IPS-18a (cell line): ENCODE data around the gene TMEM86A.
"Not testable (repeated sequence)": the region's sequence is repeated elsewhere in the genome, so short reads cannot be mapped to it uniquely, and the experiment has no call there.

Experiments used
- H3K27ac ChIP-seq: one replicate; pipeline ENCODE4 v1.5.1; 2013; ENCODE audit warnings: low read length
- H3K27me3 ChIP-seq: one replicate; pipeline ENCODE4 v1.6.1; 2013; ENCODE audit warnings: mild to moderate bottlenecking, low read length; ENCODE audit not compliant: control insufficient read depth, insufficient read depth
- H3K36me3 ChIP-seq: one replicate; pipeline ENCODE4 v1.6.1; 2013; ENCODE audit warnings: low read depth, low read length; ENCODE audit not compliant: control insufficient read depth
- H3K4me1 ChIP-seq: one replicate; pipeline ENCODE4 v1.6.1; 2013; ENCODE audit warnings: low read depth, low read length; ENCODE audit not compliant: control insufficient read depth
- H3K4me3 ChIP-seq: one replicate; pipeline ENCODE4 v1.5.1; 2013; ENCODE audit warnings: low read length
- H3K9ac ChIP-seq: one replicate; pipeline ENCODE4 v1.6.1; 2013; ENCODE audit warnings: mild to moderate bottlenecking, low read length, moderate library complexity
- H3K9me3 ChIP-seq: one replicate; pipeline ENCODE4 v1.6.1; 2013; ENCODE audit warnings: low read depth, low read length; ENCODE audit not compliant: control insufficient read depth

Gene TMEM86A

GRCh38 chr11:18677560-18677959 is 21.0 kb upstream of the TMEM86A start:
- H3K27me3 ChIP-seq: no peaks in the 10 kb centered on the region
- H3K4me1 ChIP-seq: no peaks in the 10 kb centered on the region
- H3K27ac ChIP-seq: no peak overlapping the region
- H3K9ac ChIP-seq: no peak overlapping the region
- H3K9me3 ChIP-seq: no peaks in the 10 kb centered on the region
- H3K36me3 ChIP-seq: no peaks in the 10 kb centered on the region
- no peak overlapping the region for H3K4me3 ChIP-seq

GRCh38 chr11:18681949-18682348 is 16.6 kb upstream of the TMEM86A start:
- not testable (repeated sequence) for H3K36me3 ChIP-seq, H3K27me3 ChIP-seq, H3K9ac ChIP-seq, H3K4me3 ChIP-seq, H3K27ac ChIP-seq, H3K9me3 ChIP-seq, H3K4me1 ChIP-seq

- Histone ChIP-seq H3K4me1 (no peaks in the 10 kb centered on the region), H3K9me3 (no peaks in the 10 kb centered on the region), H3K27ac (no peak overlapping the region), H3K36me3 (no peaks in the 10 kb centered on the region), H3K9ac (no peak overlapping the region), H3K27me3 (no peaks in the 10 kb centered on the region), H3K4me3 (no peak overlapping the region)
Measured at GRCh38 chr11:18682466-18682865, 16.1 kb upstream of the TMEM86A start.

- Histone ChIP-seq H3K27me3 (no peaks in the 10 kb centered on the region), H3K9me3 (no peaks in the 10 kb centered on the region), H3K4me3 (no peak overlapping the region), H3K4me1 (no peaks in the 10 kb centered on the region), H3K27ac (no peak overlapping the region), H3K36me3 (no peaks in the 10 kb centered on the region), H3K9ac (no peak overlapping the region)
Measured at GRCh38 chr11:18684267-18684666, 14.3 kb upstream of the TMEM86A start.

GRCh38 chr11:18691467-18692140 is 7.0 kb upstream of the TMEM86A start:
- not testable (repeated sequence) for H3K4me3 ChIP-seq, H3K27ac ChIP-seq, H3K9ac ChIP-seq, H3K9me3 ChIP-seq, H3K36me3 ChIP-seq, H3K27me3 ChIP-seq, H3K4me1 ChIP-seq

GRCh38 chr11:18692941-18693760 is 5.4 kb upstream of the TMEM86A start:
- H3K4me1 ChIP-seq: no peaks in the 10 kb centered on the region
- H3K36me3 ChIP-seq: no peaks in the 10 kb centered on the region
- H3K9ac ChIP-seq: no peak overlapping the region
- H3K4me3 ChIP-seq: no peak overlapping the region
- H3K27me3 ChIP-seq: peaks cover 19% of the 10 kb centered on the region
- H3K9me3 ChIP-seq: no peaks in the 10 kb centered on the region
- no peak overlapping the region for H3K27ac ChIP-seq

GRCh38 chr11:18696638-18697225 is 1.8 kb upstream of the TMEM86A start:
- no peaks in the 10 kb centered on the region for H3K4me1 ChIP-seq
- no peak overlapping the region for H3K27ac ChIP-seq
- H3K4me3 ChIP-seq: no peak overlapping the region
- H3K27me3 ChIP-seq: peaks cover 30% of the 10 kb centered on the region
- no peak overlapping the region for H3K9ac ChIP-seq
- H3K9me3 ChIP-seq: no peaks in the 10 kb centered on the region
- H3K36me3 ChIP-seq: no peaks in the 10 kb centered on the region

- Histone ChIP-seq H3K36me3 (no peaks in the 10 kb centered on the region), H3K27ac (no peak overlapping the region), H3K9ac (no peak overlapping the region), H3K27me3 (peaks cover 30% of the 10 kb centered on the region), H3K9me3 (no peaks in the 10 kb centered on the region), H3K4me3 (no peak overlapping the region), H3K4me1 (no peaks in the 10 kb centered on the region)
Measured at GRCh38 chr11:18697576-18697975, 1.0 kb upstream of the TMEM86A start.

GRCh38 chr11:18699269-18699596 is 654 bp downstream of the TMEM86A start:
- Histone ChIP-seq H3K27me3 (peaks cover 30% of the 10 kb centered on the region), H3K36me3 (no peaks in the 10 kb centered on the region), H3K27ac (no peak overlapping the region), H3K4me1 (no peaks in the 10 kb centered on the region), H3K9ac (peak overlapping the region; percentile 40), H3K9me3 (no peaks in the 10 kb centered on the region), H3K4me3 (peak overlapping the region; percentile 69)

- no peaks in the 10 kb centered on the region for H3K36me3 ChIP-seq
- H3K27ac ChIP-seq: no peak overlapping the region
- H3K27me3 ChIP-seq: peaks cover 30% of the 10 kb centered on the region
- no peak overlapping the region for H3K9ac ChIP-seq
- no peaks in the 10 kb centered on the region for H3K9me3 ChIP-seq
- no peaks in the 10 kb centered on the region for H3K4me1 ChIP-seq
- H3K4me3 ChIP-seq: peak overlapping the region; percentile 69
Measured at GRCh38 chr11:18699848-18700261, 1.3 kb downstream of the TMEM86A start.

- Histone ChIP-seq H3K36me3 (no peaks in the 10 kb centered on the region), H3K9me3 (no peaks in the 10 kb centered on the region), H3K9ac (no peak overlapping the region), H3K4me1 (no peaks in the 10 kb centered on the region), H3K27ac (no peak overlapping the region), H3K4me3 (no peak overlapping the region), H3K27me3 (peaks cover 30% of the 10 kb centered on the region)
Measured at GRCh38 chr11:18700375-18700774, 1.8 kb downstream of the TMEM86A start.

GRCh38 chr11:18700872-18701271 is 2.3 kb downstream of the TMEM86A start:
- Histone ChIP-seq H3K9ac (no peak overlapping the region), H3K9me3 (no peaks in the 10 kb centered on the region), H3K4me1 (no peaks in the 10 kb centered on the region), H3K36me3 (no peaks in the 10 kb centered on the region), H3K4me3 (no peak overlapping the region), H3K27me3 (peaks cover 30% of the 10 kb centered on the region), H3K27ac (no peak overlapping the region)
